ENCODE data around the gene CASP7. TPM values are rescaled to one million over a fixed set of nuclear protein-coding genes. Genes with fewer than 3 reads are reported as not detected.

The CASP7 gene
- total RNA-seq, 1 experiment from 2014 or later, result 38.2 TPM

DNA sequence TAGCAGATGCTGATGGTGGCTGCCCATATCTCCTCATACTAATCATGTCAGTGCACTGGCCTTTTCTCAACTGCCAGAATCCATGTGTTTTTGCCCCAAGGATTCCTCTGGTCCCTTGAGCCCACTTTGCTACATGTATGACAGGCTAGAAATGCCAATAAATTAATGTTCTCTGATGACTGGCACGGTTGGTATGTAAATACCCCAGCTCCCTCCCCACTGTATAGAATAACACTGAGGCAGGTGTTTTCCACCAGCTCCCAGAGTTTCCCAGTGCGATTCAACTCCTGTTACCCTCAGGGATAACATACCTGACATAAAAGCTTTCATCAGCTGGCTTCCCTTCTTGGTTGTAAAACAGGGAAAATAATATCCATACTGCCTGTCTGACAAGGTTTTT lies 62.8 kb downstream of the CASP7 start:
- 0 out of 2 replicates have a peak, but pooled peaks cover 2% of the 10 kb centered on the region for H3K4me1 ChIP-seq (ENCODE audit: control insufficient read depth, insufficient read depth, low read length)
- DNase-seq (ENCODE audit: low read depth, low spot score) (no peak), ATAC-seq (no peak)
- BruUV-seq (replicated peaks), result no TSS peak
- no peak overlapping the region for H3K27ac ChIP-seq (ENCODE audit: low read length)
- no peaks in the 10 kb centered on the region for H3K9me3 ChIP-seq (ENCODE audit: control insufficient read depth, insufficient read depth, low read depth, low read length)
- no peak for TF ChIP-seq POLR2AphosphoS5 (IDR thresholded peaks at IDR 0.05; ENCODE audit: low read depth, low read length)
- TF ChIP-seq, protein P1, sequence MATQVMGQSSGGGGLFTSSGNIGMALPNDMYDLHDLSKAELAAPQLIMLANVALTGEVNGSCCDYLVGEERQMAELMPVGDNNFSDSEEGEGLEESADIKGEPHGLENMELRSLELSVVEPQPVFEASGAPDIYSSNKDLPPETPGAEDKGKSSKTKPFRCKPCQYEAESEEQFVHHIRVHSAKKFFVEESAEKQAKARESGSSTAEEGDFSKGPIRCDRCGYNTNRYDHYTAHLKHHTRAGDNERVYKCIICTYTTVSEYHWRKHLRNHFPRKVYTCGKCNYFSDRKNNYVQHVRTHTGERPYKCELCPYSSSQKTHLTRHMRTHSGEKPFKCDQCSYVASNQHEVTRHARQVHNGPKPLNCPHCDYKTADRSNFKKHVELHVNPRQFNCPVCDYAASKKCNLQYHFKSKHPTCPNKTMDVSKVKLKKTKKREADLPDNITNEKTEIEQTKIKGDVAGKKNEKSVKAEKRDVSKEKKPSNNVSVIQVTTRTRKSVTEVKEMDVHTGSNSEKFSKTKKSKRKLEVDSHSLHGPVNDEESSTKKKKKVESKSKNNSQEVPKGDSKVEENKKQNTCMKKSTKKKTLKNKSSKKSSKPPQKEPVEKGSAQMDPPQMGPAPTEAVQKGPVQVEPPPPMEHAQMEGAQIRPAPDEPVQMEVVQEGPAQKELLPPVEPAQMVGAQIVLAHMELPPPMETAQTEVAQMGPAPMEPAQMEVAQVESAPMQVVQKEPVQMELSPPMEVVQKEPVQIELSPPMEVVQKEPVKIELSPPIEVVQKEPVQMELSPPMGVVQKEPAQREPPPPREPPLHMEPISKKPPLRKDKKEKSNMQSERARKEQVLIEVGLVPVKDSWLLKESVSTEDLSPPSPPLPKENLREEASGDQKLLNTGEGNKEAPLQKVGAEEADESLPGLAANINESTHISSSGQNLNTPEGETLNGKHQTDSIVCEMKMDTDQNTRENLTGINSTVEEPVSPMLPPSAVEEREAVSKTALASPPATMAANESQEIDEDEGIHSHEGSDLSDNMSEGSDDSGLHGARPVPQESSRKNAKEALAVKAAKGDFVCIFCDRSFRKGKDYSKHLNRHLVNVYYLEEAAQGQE (IDR thresholded peaks at IDR 0.05; ENCODE audit: insufficient read depth in 1 of 2, low read depth in 2 of 2, low read length in 1 of 2), result no peak
- no peak for TF ChIP-seq SIN3A (IDR thresholded peaks at IDR 0.05; ENCODE audit: borderline replicate concordance, insufficient read depth, low read depth, low read length)
- TF ChIP-seq, protein P2, sequence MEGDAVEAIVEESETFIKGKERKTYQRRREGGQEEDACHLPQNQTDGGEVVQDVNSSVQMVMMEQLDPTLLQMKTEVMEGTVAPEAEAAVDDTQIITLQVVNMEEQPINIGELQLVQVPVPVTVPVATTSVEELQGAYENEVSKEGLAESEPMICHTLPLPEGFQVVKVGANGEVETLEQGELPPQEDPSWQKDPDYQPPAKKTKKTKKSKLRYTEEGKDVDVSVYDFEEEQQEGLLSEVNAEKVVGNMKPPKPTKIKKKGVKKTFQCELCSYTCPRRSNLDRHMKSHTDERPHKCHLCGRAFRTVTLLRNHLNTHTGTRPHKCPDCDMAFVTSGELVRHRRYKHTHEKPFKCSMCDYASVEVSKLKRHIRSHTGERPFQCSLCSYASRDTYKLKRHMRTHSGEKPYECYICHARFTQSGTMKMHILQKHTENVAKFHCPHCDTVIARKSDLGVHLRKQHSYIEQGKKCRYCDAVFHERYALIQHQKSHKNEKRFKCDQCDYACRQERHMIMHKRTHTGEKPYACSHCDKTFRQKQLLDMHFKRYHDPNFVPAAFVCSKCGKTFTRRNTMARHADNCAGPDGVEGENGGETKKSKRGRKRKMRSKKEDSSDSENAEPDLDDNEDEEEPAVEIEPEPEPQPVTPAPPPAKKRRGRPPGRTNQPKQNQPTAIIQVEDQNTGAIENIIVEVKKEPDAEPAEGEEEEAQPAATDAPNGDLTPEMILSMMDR (IDR thresholded peaks at IDR 0.05), result no peak
- TF ChIP-seq TCF7L2 (IDR thresholded peaks at IDR 0.05; ENCODE audit: low read depth, low read length), result no peak
- H3K4me3 ChIP-seq (ENCODE audit: low read depth in 2 of 2, low read length in 2 of 2), result no peak overlapping the region
- in situ Hi-C loops (cut with HindIII; ENCODE audit: low pct_unique_long_range_greater_than_20kb, low sequenced_read_pairs), result no loop called here
- no peaks in the 10 kb centered on the region for H3K36me3 ChIP-seq (ENCODE audit: control insufficient read depth, insufficient read depth, low read length)
- ChIA-PET POLR2A (interaction anchor here (0.7 kb wide), 1 partner anchor 792 kb away, joined by 5 read pairs; no protein-coding TSS in a partner anchor), CTCF (no interaction called here)
- H3K27me3 ChIP-seq (ENCODE audit: control insufficient read depth, insufficient read depth, low read length), result peaks cover 5% of the 10 kb centered on the region; the same call in 1 of the 2 replicates
- intact Hi-C loops (cut with micrococcal nuclease; ENCODE audit: unreplicated experiment), result no loop called here

DNA sequence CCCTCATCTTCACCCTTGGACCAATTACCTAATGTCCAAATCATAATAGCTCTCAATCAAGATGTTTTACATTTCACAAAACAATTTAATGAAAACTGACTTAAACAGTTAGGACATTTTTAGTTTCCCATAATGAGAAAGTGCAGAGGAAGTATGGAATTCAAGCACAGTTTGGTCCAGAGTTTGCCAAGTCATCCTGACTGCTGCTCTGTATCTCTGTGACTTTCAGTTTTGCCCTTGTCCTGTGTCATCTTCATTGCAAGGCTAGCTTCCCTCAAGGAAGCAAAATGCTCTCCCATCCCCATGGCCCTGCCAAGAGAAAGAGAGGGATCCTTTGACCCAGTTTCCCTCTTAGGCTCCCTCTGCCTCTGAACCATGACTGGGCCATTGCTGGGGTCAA lies 63.9 kb downstream of the CASP7 start:
- H3K27me3 ChIP-seq (ENCODE audit: control insufficient read depth, insufficient read depth, low read length), result peaks cover 5% of the 10 kb centered on the region; the same call in 1 of the 2 replicates
- ChIA-PET CTCF (no interaction called here), POLR2A (no interaction called here)
- H3K4me1 ChIP-seq (ENCODE audit: control insufficient read depth, insufficient read depth, low read length), result 0 out of 2 replicates have a peak, but pooled peaks cover 2% of the 10 kb centered on the region
- no peaks in the 10 kb centered on the region for H3K36me3 ChIP-seq (ENCODE audit: control insufficient read depth, insufficient read depth, low read length)
- in situ Hi-C loops (cut with HindIII; ENCODE audit: low pct_unique_long_range_greater_than_20kb, low sequenced_read_pairs) (no loop called here), intact Hi-C loops (cut with micrococcal nuclease; ENCODE audit: unreplicated experiment) (no loop called here)
- ATAC-seq, result no peak
- TF ChIP-seq SIN3A (IDR thresholded peaks at IDR 0.05; ENCODE audit: borderline replicate concordance, insufficient read depth, low read depth, low read length) (no peak), TCF7L2 (IDR thresholded peaks at IDR 0.05; ENCODE audit: low read depth, low read length) (no peak), POLR2AphosphoS5 (IDR thresholded peaks at IDR 0.05; ENCODE audit: low read depth, low read length) (no peak)
- TF ChIP-seq, protein P1 (IDR thresholded peaks at IDR 0.05; ENCODE audit: insufficient read depth in 1 of 2, low read depth in 2 of 2, low read length in 1 of 2), result no peak
- TF ChIP-seq, protein P2 (IDR thresholded peaks at IDR 0.05), result no peak
- BruUV-seq (replicated peaks), result no TSS peak
- DNase-seq (ENCODE audit: low read depth, low spot score), result no peak
- H3K27ac ChIP-seq (ENCODE audit: low read length), result no peak overlapping the region
- H3K4me3 ChIP-seq (ENCODE audit: low read depth in 2 of 2, low read length in 2 of 2), result no peak overlapping the region
- no peaks in the 10 kb centered on the region for H3K9me3 ChIP-seq (ENCODE audit: control insufficient read depth, insufficient read depth, low read depth, low read length)

Data from Panc1 (cell line).